Ureter (tissue), 1 donor: ENCODE results near the gene PPP1R1B. TPM values are rescaled to one million over a fixed set of nuclear protein-coding genes. Genes with fewer than 3 reads are reported as not detected.

Experiments
- DNase-seq: peaks from one replicate; pipeline ENCODE4 v3.0.0-alpha.2; 2020; ENCODE audit warnings: low spot score
- total RNA-seq: library from RNA; stranded (reverse); gene quantifications from one replicate; pipeline ENCODE4 v1.2.4, GENCODE V29; 2023
- donor health status: DM: yes; HTN: yes; CAD: no.

PPP1R1B gene
- total RNA-seq, 1 donor from 2014 or later = 40.4 TPM

- DNase-seq = no peak
Measured at GRCh38 chr17:39600288-39600996, 26.3 kb upstream of the PPP1R1B start.

- no peak for DNase-seq
Measured at GRCh38 chr17:39600997-39601597, 25.7 kb upstream of the PPP1R1B start.

GRCh38 chr17:39601758-39602532 is 24.8 kb upstream of the PPP1R1B start:
- DNase-seq = no peak

GRCh38 chr17:39602533-39603303 is 24.0 kb upstream of the PPP1R1B start:
- no peak for DNase-seq

GRCh38 chr17:39603304-39604016 is 23.3 kb upstream of the PPP1R1B start:
- no peak for DNase-seq

- no peak for DNase-seq
Measured at GRCh38 chr17:39604911-39605491, 21.8 kb upstream of the PPP1R1B start.

GRCh38 chr17:39605492-39606433 is 21.0 kb upstream of the PPP1R1B start:
- no peak for DNase-seq

GRCh38 chr17:39606434-39607056 is 20.2 kb upstream of the PPP1R1B start:
- no peak for DNase-seq

- no peak for DNase-seq
Measured at GRCh38 chr17:39607057-39607850, 19.5 kb upstream of the PPP1R1B start.

GRCh38 chr17:39607851-39608130 is 19.0 kb upstream of the PPP1R1B start, which contains the start of gene NEUROD2:
Gene NEUROD2, minus strand, starts transcription at chr17:39607920. Its CDS starts 1,321 bp downstream, at chr17:39606599.
- no peak for DNase-seq

GRCh38 chr17:39608142-39608981 is 18.4 kb upstream of the PPP1R1B start:
- no peak for DNase-seq

GRCh38 chr17:39609416-39610025 is 17.2 kb upstream of the PPP1R1B start:
- DNase-seq = no peak

GRCh38 chr17:39611401-39612112 is 15.2 kb upstream of the PPP1R1B start:
- DNase-seq = no peak

GRCh38 chr17:39612291-39612894 is 14.4 kb upstream of the PPP1R1B start:
- DNase-seq = no peak

GRCh38 chr17:39612935-39613464 is 13.8 kb upstream of the PPP1R1B start:
- no peak for DNase-seq
